IMR-90 (cell line): Measurements from ENCODE around the gene NUTM2F. TPM values are rescaled to one million over a fixed set of nuclear protein-coding genes. Genes with fewer than 3 reads are reported as not detected.

Experiments
- ATAC-seq: fragments of 200-7000 bp; cut with Tn5 transposase; 2 replicates; pipeline ENCODE4 v1.9.1; 2020; ENCODE audit warnings: low read depth, mild to moderate bottlenecking, moderate library complexity
- BruUV-seq: library from RNA; stranded (reverse); fragments of 400-500 nt; replicated peaks from 2 replicates; lab custom pipeline; 2021; lab: Mats Ljungman, UMichigan
- CTCF ChIA-PET: fragments of 300-600 bp; formaldehyde crosslinking; extraction: SDS; loops from one replicate; lab custom pipeline; 2021; ENCODE audit warnings: antibody characterized with exemption; lab: Yijun Ruan, JAX
- POLR2A ChIA-PET: fragments of 300-600 bp; sonication (Branson Sonifier 250); formaldehyde crosslinking; loops from one replicate; lab custom pipeline; 2022; ENCODE audit warnings: antibody characterized with exemption; ENCODE audit not compliant: unreplicated experiment; lab: Charles Lee
- DNase-seq: peaks from one replicate; pipeline ENCODE4 v3.0.0; 2013
- H2AFZ ChIP-seq: replicated peaks from 2 replicates; pipeline ENCODE3; 2013; ENCODE audit warnings: low read length, mild to moderate bottlenecking; ENCODE audit not compliant: poor library complexity
- H2AK5ac ChIP-seq: 2 replicates; pipeline ENCODE4 v1.6.1; 2013; ENCODE audit warnings: low read depth, low read length, inconsistent platforms
- H2AK9ac ChIP-seq: replicated peaks from 2 replicates; pipeline ENCODE3; 2013; ENCODE audit warnings: mild to moderate bottlenecking, low read depth, low read length, moderate library complexity; ENCODE audit not compliant: poor library complexity
- H2BK120ac ChIP-seq: 2 replicates; pipeline ENCODE4 v1.6.1; 2013; ENCODE audit warnings: low read depth, low read length, inconsistent platforms
- H2BK15ac ChIP-seq: 3 replicates; pipeline ENCODE4 v1.6.1; 2013; ENCODE audit warnings: low read depth, low read length, inconsistent platforms
- H2BK20ac ChIP-seq: 2 replicates; pipeline ENCODE4 v1.6.1; 2013; ENCODE audit warnings: low read depth, mild to moderate bottlenecking, inconsistent platforms, low read length, moderate library complexity
- H2BK5ac ChIP-seq: 2 replicates; pipeline ENCODE4 v1.6.1; 2013; ENCODE audit warnings: mild to moderate bottlenecking, low read depth, low read length, inconsistent platforms; ENCODE audit not compliant: poor library complexity, severe bottlenecking
- H3K14ac ChIP-seq: replicated peaks from 2 replicates; pipeline ENCODE4 v1.6.1; 2013; ENCODE audit warnings: low read depth, low read length, inconsistent platforms
- H3K18ac ChIP-seq: 2 replicates; pipeline ENCODE4 v1.6.1; 2013; ENCODE audit warnings: low read depth, low read length, control low read depth
- H3K23ac ChIP-seq: 2 replicates; pipeline ENCODE4 v1.6.1; 2013; ENCODE audit warnings: low read depth, low read length, inconsistent platforms
- H3K27ac ChIP-seq: 2 replicates; pipeline ENCODE4 v1.5.1; 2013; ENCODE audit warnings: mild to moderate bottlenecking, control low read depth, low read length; ENCODE audit not compliant: insufficient read depth
- H3K27me3 ChIP-seq: 2 replicates; pipeline ENCODE4 v1.6.1; 2013; ENCODE audit warnings: low read length; ENCODE audit not compliant: control insufficient read depth, insufficient read depth
- H3K36me3 ChIP-seq: 2 replicates; pipeline ENCODE4 v1.6.1; 2013; ENCODE audit warnings: low read length, mixed read lengths; ENCODE audit not compliant: control insufficient read depth, insufficient read depth
- H3K4ac ChIP-seq: 2 replicates; pipeline ENCODE4 v1.6.1; 2013; ENCODE audit warnings: low read depth, low read length, inconsistent platforms
- H3K4me1 ChIP-seq: 2 replicates; pipeline ENCODE4 v1.6.1; 2013; ENCODE audit warnings: low read length, mixed read lengths; ENCODE audit not compliant: control insufficient read depth, insufficient read depth
- H3K4me2 ChIP-seq: 2 replicates; pipeline ENCODE4 v1.6.1; 2013; ENCODE audit warnings: low read depth, mild to moderate bottlenecking, control low read depth, low read length, moderate library complexity
- H3K4me3 ChIP-seq: 2 replicates; pipeline ENCODE4 v1.5.1; 2013; ENCODE audit warnings: low read depth, mild to moderate bottlenecking, control low read depth, low read length, moderate library complexity; ENCODE audit not compliant: insufficient read depth
- H3K56ac ChIP-seq: 2 replicates; pipeline ENCODE4 v1.6.1; 2013; ENCODE audit warnings: low read length, inconsistent platforms; ENCODE audit not compliant: insufficient read depth; ENCODE audit errors: extremely low read depth
- H3K79me1 ChIP-seq, 2 experiments: 2 replicates each; pipeline ENCODE4 v1.6.1; 2013; ENCODE audit warnings: low read length in 2 of 2, inconsistent platforms in 1 of 2, low read depth in 1 of 2
- H3K9ac ChIP-seq: 2 replicates; pipeline ENCODE4 v1.6.1; 2013; ENCODE audit warnings: low read depth, low read length, control low read depth
- H3K9me1 ChIP-seq: 2 replicates; pipeline ENCODE4 v1.6.1; 2013; ENCODE audit warnings: low read length, inconsistent platforms; ENCODE audit not compliant: insufficient read depth
- H3K9me3 ChIP-seq: 2 replicates; pipeline ENCODE4 v1.6.1; 2013; ENCODE audit warnings: low read length; ENCODE audit not compliant: control insufficient read depth, insufficient read depth
- H4K20me1 ChIP-seq: 2 replicates; pipeline ENCODE4 v1.6.1; 2013; ENCODE audit warnings: low read length, inconsistent platforms; ENCODE audit not compliant: insufficient read depth
- H4K5ac ChIP-seq: 2 replicates; pipeline ENCODE4 v1.6.1; 2013; ENCODE audit warnings: mild to moderate bottlenecking, low read depth, low read length, control low read depth
- H4K8ac ChIP-seq, 2 experiments: 2 replicates each; pipeline ENCODE4 v1.6.1; 2013; ENCODE audit warnings: low read depth in 2 of 2, low read length in 2 of 2, control low read depth in 1 of 2, inconsistent platforms in 1 of 2
- H4K91ac ChIP-seq: 2 replicates; pipeline ENCODE4 v1.6.1; 2013; ENCODE audit warnings: low read depth, low read length, inconsistent platforms; ENCODE audit not compliant: insufficient read depth
- BHLHE40 ChIP-seq: fragments of 150-350 bp; IDR thresholded peaks from 2 replicates; pipeline ENCODE4 v1.6.1; 2016; ENCODE audit warnings: mild to moderate bottlenecking, low read depth, low read length
- CEBPB ChIP-seq: IDR thresholded peaks from 2 replicates; pipeline ENCODE4 v1.6.1; 2012; ENCODE audit warnings: low read depth, low read length, improper control_type of control experiment
- CHD1 ChIP-seq: IDR thresholded peaks from 2 replicates; pipeline ENCODE4 v1.6.1; 2012; ENCODE audit warnings: low read depth, low read length, improper control_type of control experiment
- FOS ChIP-seq: fragments of 150-350 bp; IDR thresholded peaks from 2 replicates; pipeline ENCODE4 v1.6.1; 2016; ENCODE audit warnings: low read depth, low read length
- MAFK ChIP-seq: IDR thresholded peaks from 2 replicates; pipeline ENCODE4 v1.6.1; 2012; ENCODE audit warnings: low read depth, low read length, improper control_type of control experiment
- MAZ ChIP-seq: IDR thresholded peaks from 2 replicates; pipeline ENCODE4 v1.6.1; 2012; ENCODE audit warnings: low read depth, mild to moderate bottlenecking, low read length, improper control_type of control experiment, moderate library complexity, borderline replicate concordance
- MXI1 ChIP-seq: IDR thresholded peaks from 2 replicates; pipeline ENCODE4 v1.6.1; 2012; ENCODE audit warnings: low read depth, mild to moderate bottlenecking, low read length, moderate library complexity, borderline replicate concordance
- NFE2L2 ChIP-seq: fragments of 150-350 bp; IDR thresholded peaks from 2 replicates; pipeline ENCODE4 v1.6.1; 2016; ENCODE audit warnings: low read depth, mild to moderate bottlenecking, low read length
- POLR2A ChIP-seq: IDR thresholded peaks from 2 replicates; pipeline ENCODE4 v1.6.1; 2012; ENCODE audit warnings: mild to moderate bottlenecking, low read depth, low read length
- RAD21 ChIP-seq: IDR thresholded peaks from 2 replicates; pipeline ENCODE4 v1.6.1; 2012; ENCODE audit warnings: low read length, improper control_type of control experiment
- RCOR1 ChIP-seq: IDR thresholded peaks from 2 replicates; pipeline ENCODE4 v1.6.1; 2012; ENCODE audit warnings: mild to moderate bottlenecking, low read length, improper control_type of control experiment; ENCODE audit not compliant: insufficient replicate concordance
- RFX5 ChIP-seq: IDR thresholded peaks from 2 replicates; pipeline ENCODE4 v1.8.0; 2012; ENCODE audit warnings: low read depth, mild to moderate bottlenecking, low read length, moderate library complexity
- SMC3 ChIP-seq: fragments of 150-350 bp; IDR thresholded peaks from 2 replicates; pipeline ENCODE4 v1.6.1; 2016; ENCODE audit warnings: low read depth, mild to moderate bottlenecking, antibody characterized with exemption, low read length, moderate library complexity
- WGBS, 2 experiments: methylation state at CpG; one replicate each; pipeline versions ENCODE4 v1.1.5 to v1.1.7; 2013; ENCODE audit warnings: missing lambda C conversion rate in 2 of 2; ENCODE audit not compliant: insufficient read length in 1 of 2; ENCODE audit errors: extremely low coverage in 2 of 2; 5-methylcytosine and 5-hydroxymethylcytosine counted together
- dilution Hi-C: fragments of 300-500 bp; cut with HindIII; formaldehyde crosslinking; loops from one replicate; pipeline ENCODE4 v1.14.3; 2018; ENCODE audit warnings: low sequenced_read_pairs; ENCODE audit not compliant: unreplicated experiment
- in situ Hi-C: fragments of 300-500 bp; cut with MboI; formaldehyde crosslinking; loops from 3 replicates; pipeline ENCODE4 v1.14.3; 2019; ENCODE audit warnings: low sequenced_read_pairs, inconsistent platforms, mixed read lengths
- intact Hi-C: fragments of 100-400 bp; cut with micrococcal nuclease; formaldehyde crosslinking; loops from 2 replicates; pipeline ENCODE4 v1.10.0; 2022
- polyA plus RNA-seq, 3 experiments: library from polyadenylated mRNA; depleted of rRNA; stranded (reverse); fragments of >200 nt; gene quantifications; 2 replicates each; pipeline ENCODE4 v1.2.3, GENCODE V29; 2012; ENCODE audit warnings: low replicate concordance in 1 of 3
- total RNA-seq: library from RNA; depleted of rRNA; stranded (reverse); fragments of >200 nt; gene quantifications from 2 replicates; pipeline ENCODE4 v1.2.3, GENCODE V29; 2012
- TF ChIP-seq, protein P1 (sequence below): fragments of 150-350 bp; IDR thresholded peaks from 2 replicates; pipeline ENCODE4 v1.6.1; 2016; ENCODE audit warnings: low read depth, mild to moderate bottlenecking, low read length, moderate library complexity, borderline replicate concordance
- TF ChIP-seq, protein P2 (sequence below): conservative IDR thresholded peaks from 2 replicates; pipeline ENCODE4 v1.5.1; 2012; ENCODE audit warnings: mild to moderate bottlenecking, low read depth, low read length, improper control_type of control experiment
- TF ChIP-seq, protein P3 (sequence below): fragments of 150-350 bp; IDR thresholded peaks from 2 replicates; pipeline ENCODE4 v1.6.1; 2017; ENCODE audit warnings: mild to moderate bottlenecking, antibody characterized with exemption, low read length, low read depth

The NUTM2F gene
- total and polyA plus RNA-seq, 2 of the 4 experiments (the other 2 are of a cell fraction): not detected

DNA sequence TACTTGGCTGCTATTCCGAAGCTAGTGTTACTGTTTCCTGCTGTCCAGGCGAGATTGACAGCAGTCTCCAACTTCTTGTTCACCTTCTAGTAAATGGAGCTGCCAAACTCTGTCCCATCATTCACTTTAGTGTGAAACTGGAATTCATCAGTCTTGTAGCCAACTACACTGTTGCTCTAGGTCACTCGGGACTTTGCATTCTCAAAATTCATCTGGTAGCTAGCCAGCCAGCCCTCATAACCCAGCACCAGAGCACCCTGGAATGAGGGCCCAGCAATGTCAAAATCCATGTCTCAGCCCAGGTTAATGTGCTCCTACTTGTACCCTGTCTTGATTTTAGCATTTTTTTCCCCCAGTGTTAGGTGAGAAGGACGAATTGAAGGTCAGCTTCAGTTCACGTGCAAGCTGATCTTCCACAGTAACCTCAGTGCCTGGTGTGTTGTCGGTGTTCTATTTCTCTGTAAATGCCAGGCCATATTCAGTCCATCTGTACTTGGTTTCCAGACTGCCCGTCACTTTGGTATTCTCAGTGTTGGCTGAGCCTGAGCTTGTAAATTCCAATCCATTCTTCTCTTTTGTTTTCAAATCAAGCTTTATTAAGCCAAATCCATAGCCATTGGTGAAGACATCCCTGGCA lies 40.4 kb downstream of the NUTM2F start:
- WGBS, 2 experiments: 71% methylated on average over 3 of the region's 7 CpGs; no CpG with 5 or more reads in 1 of the 2 experiments
- ATAC-seq (no peak), DNase-seq (no peak)
- Histone ChIP-seq H4K5ac (no peak overlapping the region), H3K9me3 (no peaks in the 10 kb centered on the region), H3K4me1 (peaks cover 7% of the 10 kb centered on the region), H4K8ac (no peak overlapping the region), H3K23ac (no peak overlapping the region), H3K18ac (no peak overlapping the region), H2AK9ac (peak overlapping the region; percentile 20), H2AFZ (no peak overlapping the region), H3K36me3 (peaks cover 2% of the 10 kb centered on the region; the same call in 1 of the 2 replicates), H2BK5ac (no peak overlapping the region), H3K14ac (no peak overlapping the region), H2AK5ac (no peak overlapping the region), H3K4ac (no peak overlapping the region), H3K56ac (no peak overlapping the region), H4K20me1 (no peaks in the 10 kb centered on the region), H4K91ac (no peak overlapping the region), H2BK20ac (no peak overlapping the region), H2BK120ac (no peak overlapping the region), H2BK15ac (no peak overlapping the region), H3K27ac (no peak overlapping the region), H3K4me3 (no peak overlapping the region), H3K27me3 (no peaks in the 10 kb centered on the region), H3K4me2 (no peak overlapping the region), H3K9me1 (peaks cover 5% of the 10 kb centered on the region), H3K9ac (no peak overlapping the region), H3K79me1 (0 out of 4 replicates have a peak, but pooled peaks cover 0 to 4% of the 10 kb centered on the region in 2 experiments)
- dilution Hi-C loops: no loop called here
- ChIA-PET CTCF (interaction anchor here (0.6 kb wide), 1 partner anchor 380 kb away, joined by 3 read pairs; no protein-coding TSS in a partner anchor), POLR2A (no interaction called here)
- intact Hi-C loops: no loop called here
- TF ChIP-seq POLR2A (no peak), MAZ (no peak), SMC3 (no peak), RAD21 (no peak), RCOR1 (no peak), NFE2L2 (no peak), CEBPB (no peak), BHLHE40 (no peak), MXI1 (no peak), MAFK (no peak), FOS (no peak), RFX5 (no peak), CHD1 (no peak)
- TF ChIP-seq, protein P1, sequence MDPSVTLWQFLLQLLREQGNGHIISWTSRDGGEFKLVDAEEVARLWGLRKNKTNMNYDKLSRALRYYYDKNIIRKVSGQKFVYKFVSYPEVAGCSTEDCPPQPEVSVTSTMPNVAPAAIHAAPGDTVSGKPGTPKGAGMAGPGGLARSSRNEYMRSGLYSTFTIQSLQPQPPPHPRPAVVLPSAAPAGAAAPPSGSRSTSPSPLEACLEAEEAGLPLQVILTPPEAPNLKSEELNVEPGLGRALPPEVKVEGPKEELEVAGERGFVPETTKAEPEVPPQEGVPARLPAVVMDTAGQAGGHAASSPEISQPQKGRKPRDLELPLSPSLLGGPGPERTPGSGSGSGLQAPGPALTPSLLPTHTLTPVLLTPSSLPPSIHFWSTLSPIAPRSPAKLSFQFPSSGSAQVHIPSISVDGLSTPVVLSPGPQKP: no peak
- TF ChIP-seq, protein P2, sequence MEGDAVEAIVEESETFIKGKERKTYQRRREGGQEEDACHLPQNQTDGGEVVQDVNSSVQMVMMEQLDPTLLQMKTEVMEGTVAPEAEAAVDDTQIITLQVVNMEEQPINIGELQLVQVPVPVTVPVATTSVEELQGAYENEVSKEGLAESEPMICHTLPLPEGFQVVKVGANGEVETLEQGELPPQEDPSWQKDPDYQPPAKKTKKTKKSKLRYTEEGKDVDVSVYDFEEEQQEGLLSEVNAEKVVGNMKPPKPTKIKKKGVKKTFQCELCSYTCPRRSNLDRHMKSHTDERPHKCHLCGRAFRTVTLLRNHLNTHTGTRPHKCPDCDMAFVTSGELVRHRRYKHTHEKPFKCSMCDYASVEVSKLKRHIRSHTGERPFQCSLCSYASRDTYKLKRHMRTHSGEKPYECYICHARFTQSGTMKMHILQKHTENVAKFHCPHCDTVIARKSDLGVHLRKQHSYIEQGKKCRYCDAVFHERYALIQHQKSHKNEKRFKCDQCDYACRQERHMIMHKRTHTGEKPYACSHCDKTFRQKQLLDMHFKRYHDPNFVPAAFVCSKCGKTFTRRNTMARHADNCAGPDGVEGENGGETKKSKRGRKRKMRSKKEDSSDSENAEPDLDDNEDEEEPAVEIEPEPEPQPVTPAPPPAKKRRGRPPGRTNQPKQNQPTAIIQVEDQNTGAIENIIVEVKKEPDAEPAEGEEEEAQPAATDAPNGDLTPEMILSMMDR: no peak
- TF ChIP-seq, protein P3, sequence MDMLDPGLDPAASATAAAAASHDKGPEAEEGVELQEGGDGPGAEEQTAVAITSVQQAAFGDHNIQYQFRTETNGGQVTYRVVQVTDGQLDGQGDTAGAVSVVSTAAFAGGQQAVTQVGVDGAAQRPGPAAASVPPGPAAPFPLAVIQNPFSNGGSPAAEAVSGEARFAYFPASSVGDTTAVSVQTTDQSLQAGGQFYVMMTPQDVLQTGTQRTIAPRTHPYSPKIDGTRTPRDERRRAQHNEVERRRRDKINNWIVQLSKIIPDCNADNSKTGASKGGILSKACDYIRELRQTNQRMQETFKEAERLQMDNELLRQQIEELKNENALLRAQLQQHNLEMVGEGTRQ: no peak
- in situ Hi-C loops: no loop called here
- BruUV-seq: no TSS peak
